ENCODE measurements around the gene HSD17B1. TPM values are rescaled to one million over a fixed set of nuclear protein-coding genes. Genes with fewer than 3 reads are reported as not detected.

The HSD17B1 gene
- total and polyA plus RNA-seq, 2 of the 13 experiments (the other 11 are each of a cell fraction or from before 2014, with no cell fraction given): 0.54 to 0.93 TPM

GRCh38 chr17:42554250-42555121 is 1.8 kb downstream of the HSD17B1 start (continued):
- TF ChIP-seq MEIS1 (CRISPR knock-in tag; IDR thresholded peaks at IDR 0.05; ENCODE audit: borderline replicate concordance): peak; percentile 80; the same call in 1 of the 2 replicates
- 0 out of 2 replicates have a peak, but pooled peaks have one; percentile 31 for TF ChIP-seq ZFP36L2 (CRISPR knock-in tag; IDR thresholded peaks at IDR 0.05)
- TF ChIP-seq, protein P1, sequence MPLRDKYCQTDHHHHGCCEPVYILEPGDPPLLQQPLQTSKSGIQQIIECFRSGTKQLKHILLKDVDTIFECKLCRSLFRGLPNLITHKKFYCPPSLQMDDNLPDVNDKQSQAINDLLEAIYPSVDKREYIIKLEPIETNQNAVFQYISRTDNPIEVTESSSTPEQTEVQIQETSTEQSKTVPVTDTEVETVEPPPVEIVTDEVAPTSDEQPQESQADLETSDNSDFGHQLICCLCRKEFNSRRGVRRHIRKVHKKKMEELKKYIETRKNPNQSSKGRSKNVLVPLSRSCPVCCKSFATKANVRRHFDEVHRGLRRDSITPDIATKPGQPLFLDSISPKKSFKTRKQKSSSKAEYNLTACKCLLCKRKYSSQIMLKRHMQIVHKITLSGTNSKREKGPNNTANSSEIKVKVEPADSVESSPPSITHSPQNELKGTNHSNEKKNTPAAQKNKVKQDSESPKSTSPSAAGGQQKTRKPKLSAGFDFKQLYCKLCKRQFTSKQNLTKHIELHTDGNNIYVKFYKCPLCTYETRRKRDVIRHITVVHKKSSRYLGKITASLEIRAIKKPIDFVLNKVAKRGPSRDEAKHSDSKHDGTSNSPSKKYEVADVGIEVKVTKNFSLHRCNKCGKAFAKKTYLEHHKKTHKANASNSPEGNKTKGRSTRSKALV (CRISPR knock-in tag; IDR thresholded peaks at IDR 0.05): peak; percentile 96
- TF ChIP-seq, protein P2, sequence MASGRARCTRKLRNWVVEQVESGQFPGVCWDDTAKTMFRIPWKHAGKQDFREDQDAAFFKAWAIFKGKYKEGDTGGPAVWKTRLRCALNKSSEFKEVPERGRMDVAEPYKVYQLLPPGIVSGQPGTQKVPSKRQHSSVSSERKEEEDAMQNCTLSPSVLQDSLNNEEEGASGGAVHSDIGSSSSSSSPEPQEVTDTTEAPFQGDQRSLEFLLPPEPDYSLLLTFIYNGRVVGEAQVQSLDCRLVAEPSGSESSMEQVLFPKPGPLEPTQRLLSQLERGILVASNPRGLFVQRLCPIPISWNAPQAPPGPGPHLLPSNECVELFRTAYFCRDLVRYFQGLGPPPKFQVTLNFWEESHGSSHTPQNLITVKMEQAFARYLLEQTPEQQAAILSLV (CRISPR knock-in tag; IDR thresholded peaks at IDR 0.05; ENCODE audit: borderline replicate concordance): peak; percentile 97
- no peak for TF ChIP-seq NFATC3 (CRISPR knock-in tag; IDR thresholded peaks at IDR 0.05)
- TF ChIP-seq RXRA (CRISPR knock-in tag; IDR thresholded peaks at IDR 0.05): peak; percentile 80
- TF ChIP-seq ARID2 (CRISPR knock-in tag; IDR thresholded peaks at IDR 0.05; ENCODE audit: borderline replicate concordance): no peak; the same call in 1 of the 2 replicates
- TF ChIP-seq MZF1 (CRISPR knock-in tag; IDR thresholded peaks at IDR 0.05; ENCODE audit: borderline replicate concordance): no peak
- TF ChIP-seq, protein P3, sequence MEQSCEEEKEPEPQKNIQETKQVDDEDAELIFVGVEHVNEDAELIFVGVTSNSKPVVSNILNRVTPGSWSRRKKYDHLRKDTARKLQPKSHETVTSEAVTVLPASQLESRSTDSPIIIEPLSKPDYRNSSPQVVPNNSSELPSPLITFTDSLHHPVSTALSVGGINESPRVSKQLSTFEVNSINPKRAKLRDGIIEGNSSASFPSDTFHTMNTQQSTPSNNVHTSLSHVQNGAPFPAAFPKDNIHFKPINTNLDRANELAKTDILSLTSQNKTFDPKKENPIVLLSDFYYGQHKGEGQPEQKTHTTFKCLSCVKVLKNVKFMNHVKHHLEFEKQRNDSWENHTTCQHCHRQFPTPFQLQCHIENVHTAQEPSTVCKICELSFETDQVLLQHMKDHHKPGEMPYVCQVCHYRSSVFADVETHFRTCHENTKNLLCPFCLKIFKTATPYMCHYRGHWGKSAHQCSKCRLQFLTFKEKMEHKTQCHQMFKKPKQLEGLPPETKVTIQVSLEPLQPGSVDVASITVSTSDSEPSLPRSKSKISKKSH (CRISPR knock-in tag; IDR thresholded peaks at IDR 0.05; ENCODE audit: borderline replicate concordance): 0 out of 2 replicates have a peak, but pooled peaks have one; percentile 21
- no peak; the same call in 1 of the 2 replicates for TF ChIP-seq ZSCAN29 (CRISPR knock-in tag; conservative IDR thresholded peaks at IDR 0.05)
- TF ChIP-seq ZNF512 (CRISPR knock-in tag; IDR thresholded peaks at IDR 0.05): no peak
- TF ChIP-seq PHF8 (CRISPR knock-in tag; IDR thresholded peaks at IDR 0.05): peak; percentile 92
- TF ChIP-seq, protein P4, sequence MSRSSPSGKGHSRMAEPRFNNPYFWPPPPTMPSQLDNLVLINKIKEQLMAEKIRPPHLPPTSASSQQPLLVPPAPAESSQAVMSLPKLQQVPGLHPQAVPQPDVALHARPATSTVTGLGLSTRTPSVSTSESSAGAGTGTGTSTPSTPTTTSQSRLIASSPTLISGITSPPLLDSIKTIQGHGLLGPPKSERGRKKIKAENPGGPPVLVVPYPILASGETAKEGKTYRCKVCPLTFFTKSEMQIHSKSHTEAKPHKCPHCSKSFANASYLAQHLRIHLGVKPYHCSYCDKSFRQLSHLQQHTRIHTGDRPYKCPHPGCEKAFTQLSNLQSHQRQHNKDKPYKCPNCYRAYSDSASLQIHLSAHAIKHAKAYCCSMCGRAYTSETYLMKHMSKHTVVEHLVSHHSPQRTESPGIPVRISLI (CRISPR knock-in tag; IDR thresholded peaks at IDR 0.05; ENCODE audit: borderline replicate concordance): peak; percentile 53; the same call in 1 of the 2 replicates
- TF ChIP-seq ARID4A (CRISPR knock-in tag; IDR thresholded peaks at IDR 0.05; ENCODE audit: borderline replicate concordance): peak; percentile 97
- TF ChIP-seq MXD4 (CRISPR knock-in tag; IDR thresholded peaks at IDR 0.05): peak; percentile 72
